AG08395 (cell line): ENCODE data around the gene FTH1.

Experiments
- DNase-seq: peaks from one replicate; pipeline ENCODE4 v3.0.0; 2012; ENCODE audit warnings: mixed read lengths, low spot score

The FTH1 gene

DNA sequence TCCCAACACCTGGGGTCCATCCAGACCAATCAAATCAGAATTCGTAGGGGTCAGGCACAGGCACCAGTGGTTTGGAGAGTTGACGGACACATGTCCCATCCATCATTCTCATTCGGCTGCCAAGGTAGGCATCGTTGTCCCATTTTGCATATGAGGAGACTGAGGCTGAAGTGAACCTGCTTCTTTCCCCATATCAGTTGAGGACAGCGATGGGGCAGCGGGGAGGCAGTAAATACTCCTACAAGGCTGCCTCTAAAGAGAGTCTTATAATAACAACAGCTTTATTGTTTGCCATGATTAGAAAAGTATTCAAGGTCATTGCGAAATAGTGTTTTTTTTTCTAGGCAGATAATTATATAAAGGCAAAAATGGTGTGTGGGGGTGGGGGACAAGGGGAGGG, 18.9 kb downstream of the FTH1 start:
- no peak for DNase-seq

DNA sequence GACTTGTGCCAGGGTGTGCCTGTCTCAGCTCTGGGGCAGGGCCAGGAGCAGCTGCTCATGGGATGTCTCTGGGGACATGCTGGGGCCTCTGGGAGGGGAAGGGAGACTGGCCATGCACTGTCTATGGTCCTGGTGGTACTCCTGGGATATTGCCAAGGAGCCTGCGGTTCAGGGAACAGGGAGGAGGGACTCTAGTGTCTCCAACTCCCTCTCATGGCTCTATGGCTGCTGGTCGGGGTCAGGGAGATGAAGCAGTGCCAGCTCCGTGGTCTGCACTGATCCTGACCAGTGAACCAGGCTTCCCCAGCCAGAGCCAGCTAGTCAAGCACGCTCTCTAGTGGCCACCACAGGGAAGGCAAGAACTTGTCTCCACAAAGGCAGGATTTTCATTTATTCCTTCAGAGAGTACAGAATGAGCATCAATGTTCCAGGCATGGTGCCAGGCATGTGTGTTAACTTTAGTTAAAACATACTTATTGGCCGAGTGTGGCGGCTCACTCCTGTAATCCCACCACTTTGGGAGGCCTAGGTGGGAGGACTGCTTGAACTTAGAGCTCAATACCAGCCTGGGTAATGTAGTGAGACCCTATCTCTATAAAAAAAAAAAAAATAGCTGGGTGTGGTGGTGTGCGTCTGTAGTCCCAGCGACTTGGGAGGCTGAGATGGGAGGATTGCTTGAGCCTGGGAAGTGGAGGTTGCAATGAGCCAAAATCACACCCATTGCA, 19.8 kb downstream of the FTH1 start:
- peak; percentile 93 for DNase-seq

DNA sequence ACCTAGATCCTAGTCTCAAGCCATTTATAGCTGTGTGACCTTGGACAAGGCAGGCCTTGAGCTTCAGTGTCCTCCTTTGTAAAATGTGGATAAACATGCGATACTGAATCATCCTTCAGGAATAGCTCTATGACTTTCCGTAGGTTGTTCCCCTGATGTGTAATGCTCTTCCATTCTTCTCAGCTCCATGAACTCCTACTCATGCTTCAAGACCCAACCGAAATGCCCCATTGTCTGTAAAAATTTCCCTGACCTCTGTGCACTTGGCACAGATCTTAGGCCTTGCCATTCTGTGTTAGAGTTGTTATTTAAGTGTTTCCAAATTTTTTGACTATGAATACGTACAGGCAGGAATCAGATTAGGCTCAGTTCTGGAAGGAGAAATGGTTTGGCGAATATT, 20.5 kb downstream of the FTH1 start:
- DNase-seq, result no peak

DNA sequence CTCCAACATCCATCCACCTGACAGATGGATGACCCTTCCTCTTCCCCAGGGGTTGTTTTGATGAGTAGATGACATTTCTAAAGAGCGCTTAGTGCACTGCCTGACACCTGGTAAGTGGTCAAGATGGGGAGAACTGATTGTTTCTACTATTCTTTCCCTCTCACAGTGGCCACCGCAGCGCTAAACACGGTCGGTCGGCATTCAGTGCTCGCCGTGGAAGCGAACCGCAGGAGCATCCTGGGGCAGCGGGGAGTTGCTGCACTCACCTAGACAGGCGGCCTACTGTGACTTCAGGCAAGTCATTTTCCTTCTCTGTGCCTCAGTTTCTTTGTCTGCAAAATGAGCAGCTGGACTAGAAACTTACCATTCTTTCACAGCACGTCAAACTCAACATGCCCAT, 22.2 kb downstream of the FTH1 start:
- DNase-seq, result no peak

DNA sequence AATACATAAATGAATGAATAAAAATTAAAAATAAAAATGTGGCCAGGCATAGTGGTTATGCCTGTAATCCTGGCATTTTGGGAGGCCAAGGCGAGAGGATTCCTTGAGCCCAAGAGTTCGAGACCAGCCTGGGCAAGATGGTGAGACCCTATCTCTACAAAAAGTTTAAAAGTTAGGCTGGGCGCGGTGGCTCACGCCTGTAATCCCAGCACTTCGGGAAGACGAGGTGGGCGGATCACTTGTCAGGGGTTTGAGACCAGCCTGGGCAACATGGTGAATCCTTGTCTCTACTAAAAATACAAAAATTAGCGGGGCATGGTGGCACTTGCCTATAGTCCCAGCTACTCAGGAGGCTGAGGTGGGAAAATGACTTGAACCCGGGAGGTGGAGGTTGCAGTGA, 27.0 kb downstream of the FTH1 start:
- DNase-seq, result no peak

DNA sequence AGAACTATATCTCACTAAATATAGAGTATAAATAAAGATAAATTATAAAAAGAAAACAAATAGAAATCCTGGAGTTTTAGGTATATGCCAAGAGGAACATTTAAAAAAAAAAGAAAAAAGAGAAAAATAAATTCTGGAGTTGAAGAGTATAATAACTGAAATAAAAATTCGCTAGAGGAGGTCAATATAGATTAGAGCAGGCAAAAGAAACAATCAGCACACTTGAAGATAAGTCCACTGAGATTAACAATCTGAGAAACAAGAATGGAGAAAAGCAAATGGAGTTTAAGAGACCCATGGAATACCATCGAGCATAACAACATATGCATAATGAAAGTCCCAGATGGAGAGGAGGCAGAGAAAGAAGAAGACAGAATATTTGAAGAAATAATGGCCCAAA, 31.6 kb downstream of the FTH1 start:
- DNase-seq, result no peak

DNA sequence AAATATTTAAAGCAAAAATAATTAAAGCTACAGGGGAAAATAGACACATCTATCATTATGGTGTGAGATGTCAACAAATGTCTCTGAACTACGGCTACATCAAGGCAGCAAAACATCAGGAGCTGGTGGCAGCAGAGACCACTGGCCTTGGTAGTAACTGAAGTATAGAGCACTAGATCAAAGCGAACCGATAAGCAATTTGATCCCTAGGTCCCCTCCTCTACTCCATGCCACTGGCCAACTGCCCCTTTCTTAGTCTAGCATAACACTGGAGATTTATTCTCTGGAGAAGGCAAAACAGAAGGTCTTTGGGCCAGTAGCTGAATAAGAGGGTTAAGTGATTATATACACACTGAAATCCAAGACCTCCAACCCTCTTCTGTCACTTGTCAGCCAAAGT, 36.5 kb downstream of the FTH1 start:
- no peak for DNase-seq

DNA sequence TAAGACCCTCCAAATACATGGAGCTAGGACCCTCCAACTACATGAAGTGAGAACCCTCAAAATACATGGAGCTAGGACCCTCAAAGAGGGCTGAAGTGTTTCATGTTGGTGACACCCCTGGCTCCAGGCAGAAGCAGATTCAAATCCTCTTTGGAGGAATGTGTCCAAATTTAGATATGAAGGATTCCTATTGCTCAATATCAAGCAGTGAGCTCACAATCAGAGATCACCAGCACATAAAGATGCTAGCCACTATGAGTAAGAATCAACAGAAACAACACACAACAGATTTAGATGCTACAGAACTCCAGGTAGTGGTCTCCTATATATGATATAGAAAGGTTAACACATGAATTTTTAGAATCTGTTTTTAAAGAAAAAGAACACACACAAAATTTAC, 38.8 kb downstream of the FTH1 start:
- peak; percentile 35 for DNase-seq

DNA sequence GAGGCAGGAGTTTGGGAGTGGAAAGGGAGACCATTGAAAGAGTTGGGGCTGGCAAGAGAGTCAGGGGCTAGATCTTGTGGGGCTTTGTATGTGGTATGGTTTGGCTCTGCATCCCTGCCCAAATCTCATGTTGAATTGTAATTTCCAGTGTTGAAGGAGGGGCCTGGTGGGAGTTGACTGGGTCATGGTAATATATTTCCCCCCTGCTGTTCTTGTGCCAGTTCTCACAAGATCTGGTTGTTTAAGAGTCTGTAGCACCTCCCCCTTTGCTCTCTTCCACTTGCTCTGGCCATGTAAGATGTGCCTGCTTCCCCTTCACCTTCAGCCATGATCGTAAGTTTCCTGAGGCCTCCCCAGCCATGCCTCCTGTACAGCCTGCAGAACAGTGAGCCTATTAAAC, 39.9 kb downstream of the FTH1 start:
- DNase-seq, result no peak

DNA sequence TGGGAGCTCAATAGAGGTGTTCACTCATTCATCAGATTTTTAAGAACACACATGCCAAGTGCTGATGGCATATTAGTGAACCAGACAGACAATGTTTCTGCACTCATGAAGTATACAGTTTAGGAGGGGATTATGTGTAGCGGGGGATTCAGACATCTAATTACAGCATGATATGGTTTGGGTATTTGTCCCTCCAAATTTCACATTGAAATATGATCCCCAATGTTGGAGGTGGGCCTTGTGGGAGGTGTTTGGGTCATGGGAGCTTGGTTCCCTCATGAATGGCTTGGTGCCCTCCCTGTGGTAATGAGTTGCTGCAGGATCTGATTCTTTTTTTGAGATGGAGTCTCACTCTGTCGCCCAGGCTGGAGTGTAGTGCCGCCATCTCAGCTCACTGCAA, 41.2 kb downstream of the FTH1 start:
- no peak for DNase-seq

DNA sequence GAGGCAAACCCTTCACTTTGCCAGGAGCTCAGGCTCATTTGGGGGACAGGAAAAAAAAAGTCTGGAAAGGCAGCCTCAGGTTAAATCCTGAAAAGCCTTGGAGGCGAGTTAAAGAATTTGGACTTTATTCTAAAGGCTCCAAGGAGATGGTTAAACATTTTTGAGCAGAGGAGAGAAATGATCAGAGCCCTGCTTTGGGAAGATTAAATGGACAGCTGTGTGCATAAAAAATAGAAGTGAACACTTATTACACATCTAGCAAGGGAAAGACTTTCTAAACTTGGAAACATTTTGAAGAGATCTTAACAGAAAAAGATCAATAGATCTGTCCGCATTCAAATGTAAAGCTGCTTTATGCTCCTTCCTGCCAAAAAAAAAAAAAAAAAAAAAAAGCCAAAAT, 41.7 kb downstream of the FTH1 start:
- no peak for DNase-seq

DNA sequence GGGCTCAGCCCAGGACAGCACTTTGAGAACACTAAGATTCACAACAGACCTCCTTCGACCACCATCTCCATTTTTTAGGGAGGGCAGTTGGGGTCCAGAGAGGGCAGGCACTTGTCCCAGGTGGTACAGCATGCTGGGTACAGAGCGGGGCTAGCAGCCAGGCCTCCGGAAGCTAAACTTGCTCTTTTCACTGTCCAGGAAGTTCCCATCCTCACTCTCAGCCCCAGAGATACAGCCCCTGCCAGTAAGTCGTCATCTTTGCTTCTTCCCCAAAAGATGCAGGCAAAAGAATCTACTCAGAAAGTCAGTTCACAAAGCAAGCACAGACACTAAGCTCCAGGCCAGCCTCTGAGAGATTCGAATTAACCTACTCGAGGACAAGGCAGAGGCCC, 43.4 kb downstream of the FTH1 start:
- DNase-seq, result no peak

DNA sequence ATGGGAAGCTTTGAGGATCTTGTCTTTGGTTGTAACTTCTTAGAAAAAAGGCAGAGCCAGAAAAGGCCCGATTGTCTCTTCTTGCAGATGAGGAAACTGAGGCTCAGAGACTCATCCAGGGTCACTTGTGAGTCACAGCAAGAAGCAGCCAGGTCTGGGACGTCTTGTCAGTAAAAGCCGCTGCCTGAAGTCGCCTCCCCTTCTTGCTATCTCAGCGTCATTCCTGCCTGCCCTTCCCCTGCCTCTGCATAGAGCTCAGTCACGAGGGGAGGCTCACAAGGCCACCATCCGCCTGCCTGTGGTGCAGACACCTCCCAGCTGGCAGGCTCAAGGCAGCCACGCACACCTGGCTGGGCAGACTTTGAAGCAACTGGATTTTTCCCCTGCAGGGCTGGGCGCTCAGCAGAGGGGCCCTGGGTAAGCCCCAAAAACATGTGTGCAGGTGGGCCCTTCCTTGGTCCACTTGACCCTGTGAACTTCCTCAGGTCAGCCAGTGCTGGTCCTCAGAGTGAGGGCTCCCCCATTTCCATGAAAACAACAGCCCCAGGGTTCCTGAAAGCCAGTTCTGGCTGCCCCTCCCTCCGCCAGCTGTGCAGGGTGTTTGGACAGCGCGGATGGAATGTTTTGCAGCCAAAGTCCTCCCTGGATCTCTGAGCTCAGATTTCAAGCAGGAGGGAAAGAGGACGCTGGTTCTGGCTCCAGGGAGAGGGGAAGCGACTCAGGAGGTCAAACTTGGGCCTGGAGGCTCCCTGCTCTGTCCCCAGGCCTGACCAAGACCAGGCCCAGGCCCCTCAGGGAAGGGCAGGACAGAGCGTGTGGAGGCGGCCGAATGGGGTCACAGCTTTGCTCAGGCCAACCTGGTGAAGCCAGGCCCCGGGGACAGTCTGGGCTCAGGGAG, 44.0 kb downstream of the FTH1 start:
- peak; percentile 63 for DNase-seq

DNA sequence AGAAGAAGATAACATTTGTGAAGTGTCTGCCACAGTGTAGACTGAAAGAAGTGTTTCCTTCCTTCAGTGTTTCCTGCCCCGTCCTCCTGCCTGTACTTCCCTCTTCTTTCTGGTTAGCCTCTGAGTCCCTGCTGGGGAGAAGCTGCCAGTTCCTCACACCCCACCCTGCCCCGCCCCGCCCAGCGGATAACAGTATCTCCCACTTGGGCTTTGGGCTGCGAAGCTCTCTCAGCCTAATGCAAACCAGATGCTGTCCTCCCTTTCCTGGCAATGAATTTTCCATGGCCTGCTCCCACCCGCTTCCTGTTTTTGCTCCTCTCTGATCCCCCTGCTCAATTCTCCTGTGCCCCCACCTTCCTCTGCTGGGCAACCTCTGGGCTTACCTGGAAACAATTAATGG, 44.9 kb downstream of the FTH1 start:
- peak; percentile 89 for DNase-seq

DNA sequence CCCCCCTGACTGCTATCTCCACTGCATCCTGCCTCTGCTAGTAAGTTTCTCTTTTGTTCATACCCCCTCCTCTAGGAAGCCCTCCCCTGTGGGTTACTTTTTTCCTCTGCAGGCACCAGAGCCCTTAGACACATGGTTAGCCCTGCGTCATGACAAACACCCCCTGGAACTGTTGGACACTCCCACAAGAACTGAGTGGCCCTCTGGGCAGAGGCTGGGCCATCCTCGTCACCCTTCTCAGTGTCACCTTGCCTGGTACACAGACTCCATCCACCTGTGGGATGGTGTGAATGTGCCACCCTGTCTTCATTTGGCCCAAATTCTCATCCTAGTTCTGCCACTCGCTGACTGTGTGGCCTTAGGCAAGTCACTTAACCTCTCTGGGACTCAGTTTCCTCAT, 46.0 kb downstream of the FTH1 start:
- no peak for DNase-seq

DNA sequence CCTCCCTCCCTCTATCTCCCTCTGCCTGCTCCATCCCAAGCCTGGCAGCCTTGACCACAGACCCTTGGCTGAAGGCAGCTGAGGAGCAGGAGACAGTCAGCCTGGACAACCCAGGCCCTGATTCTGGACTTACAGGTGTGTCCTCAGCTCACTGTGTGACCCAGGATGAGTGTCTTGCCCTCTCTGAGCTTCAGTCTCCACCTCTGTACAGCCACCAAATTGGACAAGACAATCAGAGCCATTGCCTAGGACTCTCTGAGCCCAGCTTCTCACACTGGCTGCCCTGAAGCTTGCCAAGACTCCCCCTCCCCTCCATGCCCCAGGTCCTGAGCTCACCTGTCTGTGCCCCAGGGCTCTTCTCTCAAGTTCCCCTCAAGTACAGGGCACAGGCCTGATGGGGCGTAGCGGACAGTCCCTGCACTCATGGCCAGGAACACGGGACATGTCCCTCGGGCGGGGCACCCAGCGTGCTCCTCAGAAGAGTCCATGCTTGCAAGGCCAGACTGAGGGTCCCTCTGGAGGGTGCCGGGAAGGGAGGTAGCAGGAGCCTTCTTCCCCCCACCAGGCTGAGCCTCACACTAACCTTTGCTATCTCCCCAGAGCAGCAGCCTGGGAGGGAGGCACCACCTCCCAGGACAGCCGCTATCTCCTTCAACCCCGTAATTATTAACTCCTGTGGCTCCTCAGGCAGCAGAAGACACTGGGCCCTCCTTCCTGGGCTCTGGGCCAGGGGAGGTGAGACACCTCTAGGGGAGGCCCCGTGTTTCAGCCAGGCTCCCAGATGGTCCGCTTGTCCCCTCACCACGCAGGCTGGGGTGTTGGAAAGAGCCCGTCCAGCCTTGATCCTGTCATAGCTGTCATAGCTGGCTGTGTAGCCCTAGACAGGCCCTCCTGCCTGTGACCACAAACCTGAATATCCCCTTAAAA, 47.5 kb downstream of the FTH1 start:
- no peak for DNase-seq

DNA sequence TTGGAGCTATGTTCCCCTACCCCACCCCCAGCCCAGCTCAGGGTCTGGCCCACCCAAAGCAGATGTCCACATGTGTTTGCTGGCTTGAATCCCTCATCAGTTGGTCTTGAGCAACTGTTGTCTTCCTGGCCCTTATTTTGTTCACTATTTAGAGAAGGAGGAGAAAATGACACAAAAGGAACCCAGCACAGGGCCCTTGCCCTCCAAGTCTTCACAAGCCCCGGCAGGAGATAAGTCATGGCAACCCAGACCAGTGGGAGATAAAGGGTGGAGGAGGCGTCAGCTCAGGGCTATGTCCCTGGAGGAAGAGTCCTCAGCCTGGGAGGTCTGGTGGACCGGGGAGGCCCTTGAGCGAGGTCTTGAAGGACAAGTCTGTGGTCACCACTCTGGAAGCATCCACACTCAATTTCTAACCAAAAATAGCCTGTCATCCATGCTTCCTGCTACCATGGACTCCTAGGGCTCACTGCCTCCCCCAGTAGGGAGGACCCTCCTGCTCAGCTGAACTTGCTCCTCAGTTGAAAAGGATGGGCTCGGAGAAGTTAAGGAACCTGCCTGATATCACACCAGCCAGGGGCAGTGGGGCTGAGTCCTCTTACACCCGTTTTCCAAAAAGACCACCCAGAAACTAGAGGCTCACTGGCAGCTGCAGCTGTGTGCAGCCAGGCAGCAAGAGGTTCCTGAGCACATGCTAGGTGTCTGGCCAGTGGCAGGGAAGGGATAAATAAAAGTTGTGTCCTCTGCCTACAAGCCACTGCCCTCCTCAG, 48.3 kb downstream of the FTH1 start:
- no peak for DNase-seq

DNA sequence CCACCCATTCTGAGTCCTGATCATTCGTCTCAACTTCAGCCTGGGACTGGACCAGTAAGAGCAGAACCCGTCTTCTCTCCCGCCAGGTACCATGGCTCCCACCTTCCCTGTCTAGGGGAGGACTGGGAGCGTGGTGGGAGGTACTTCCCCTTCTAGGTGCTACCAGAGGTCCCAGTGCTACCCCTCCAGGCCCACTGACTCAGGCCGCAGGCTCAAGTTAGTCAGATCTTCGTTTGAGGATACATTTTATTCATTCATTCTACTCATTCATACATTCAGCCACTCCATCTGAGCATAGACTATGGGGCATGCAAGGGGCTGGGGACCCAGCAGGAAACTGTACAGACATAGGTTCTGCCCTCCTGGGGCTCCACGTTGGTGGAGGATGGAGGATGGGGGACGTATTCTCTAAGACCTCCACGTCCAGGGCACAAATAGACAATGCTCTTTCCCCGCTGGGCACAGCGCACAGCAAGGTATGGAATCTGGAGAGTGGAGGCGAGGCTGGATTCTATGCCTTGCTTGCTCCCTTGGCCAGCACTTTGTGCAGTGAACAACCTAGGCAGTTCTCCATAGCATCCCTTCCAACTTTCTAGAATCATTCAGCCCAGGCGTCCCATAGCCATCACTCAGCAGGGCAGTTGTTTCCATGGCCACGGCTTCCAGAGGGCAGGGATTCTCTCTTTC, 49.0 kb downstream of the FTH1 start:
- DNase-seq, result no peak

DNA sequence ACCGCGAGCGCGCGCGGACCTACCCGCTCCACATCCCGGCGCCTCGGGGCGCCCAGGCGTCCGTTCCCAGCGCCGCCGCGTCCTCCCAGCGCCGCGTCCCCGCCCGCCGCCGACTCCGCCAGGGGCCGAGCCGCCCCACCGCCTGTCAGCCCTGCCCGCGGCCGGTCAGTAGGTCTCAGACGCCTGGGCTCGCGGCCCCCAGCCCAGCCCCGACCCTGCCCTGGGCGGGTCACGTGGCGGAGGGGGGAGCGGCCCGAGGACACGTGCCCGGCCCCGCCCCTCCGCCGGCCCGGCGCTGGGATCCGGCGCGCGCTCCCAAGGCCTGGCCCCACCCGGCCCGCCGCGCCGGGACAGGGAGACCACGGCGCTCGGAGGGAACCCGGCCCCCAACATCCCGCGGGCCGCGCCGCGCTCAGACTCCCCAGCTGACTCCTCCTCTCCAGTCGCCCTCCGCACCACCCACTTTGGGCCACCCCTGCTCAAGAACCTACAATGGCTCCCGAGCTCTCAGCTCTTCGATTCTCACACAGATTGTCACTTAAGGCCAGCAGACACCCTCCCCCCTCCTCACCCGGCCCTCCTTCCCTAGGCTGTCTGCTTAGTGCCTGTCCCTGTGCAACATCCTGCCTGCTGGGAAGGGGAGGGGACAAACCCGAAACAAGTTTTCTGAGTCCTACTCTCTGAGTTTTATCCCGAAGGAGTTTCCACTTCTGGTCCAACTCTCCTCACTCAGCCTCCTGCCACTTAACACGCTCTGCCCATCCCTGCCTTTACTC, 49.9 kb downstream of the FTH1 start, which contains the start of gene RAB3IL1:
RAB3IL1 (minus strand) TSS at position 233 of the 776 bp plus-strand sequence; CDS start at position 34, 199 bp downstream.
- peak; percentile 82 for DNase-seq

DNA sequence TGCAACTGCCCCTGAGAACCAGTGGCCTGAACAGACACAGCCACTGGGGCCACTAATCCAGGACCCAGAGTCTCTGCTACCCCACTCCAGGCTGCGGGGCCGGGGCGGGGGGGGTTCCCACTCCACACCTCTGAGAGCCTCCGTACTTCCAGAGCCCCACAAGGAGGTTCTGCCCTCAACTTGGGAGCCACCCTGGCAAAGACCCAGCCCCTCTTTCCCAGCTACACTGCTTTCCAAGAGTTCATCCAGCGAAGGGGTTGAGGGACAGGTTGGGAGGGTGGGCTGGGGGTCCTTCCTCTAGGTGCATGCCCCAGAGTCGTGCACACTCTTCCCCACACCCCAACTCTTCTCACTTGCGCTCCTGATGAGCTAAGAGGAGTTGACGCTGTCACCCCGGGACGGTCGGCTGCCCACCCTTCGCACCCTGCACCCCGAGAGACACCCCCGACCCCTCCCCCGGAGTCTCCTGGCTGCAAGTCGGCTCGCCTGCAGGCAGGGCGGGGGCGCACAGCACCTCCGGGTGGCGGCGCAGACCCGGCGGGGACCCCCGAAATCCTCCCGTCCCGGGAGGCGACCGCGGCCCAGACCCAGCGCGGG, 50.6 kb downstream of the FTH1 start:
- no peak for DNase-seq
